OCI-LY3 (cell line): ENCODE measurements around the gene PRRT1.

ENCODE experiments used
- H2AFZ ChIP-seq: fragments of 200-600, 300-600 bp; shearing (Covaris generic); 2 replicates; pipeline ENCODE4 v1.6.0; 2014; ENCODE audit warnings: antibody characterized with exemption, low read depth, low read length
- H3K27ac ChIP-seq: fragments of 200-600, 300-600 bp; sonication (generic); 2 replicates; pipeline ENCODE4 v1.5.1; 2014; ENCODE audit warnings: mild to moderate bottlenecking, low read length, moderate library complexity, mixed read lengths
- H3K27me3 ChIP-seq: fragments of 200-600, 300-600 bp; sonication (generic); 2 replicates; pipeline ENCODE4 v1.6.1; 2014; ENCODE audit warnings: low read depth, low read length, mixed read lengths
- H3K36me3 ChIP-seq: fragments of 200-600, 300-600 bp; sonication (generic); replicated peaks from 2 replicates; pipeline ENCODE3; 2014; ENCODE audit warnings: low read depth, low read length, mixed read lengths
- H3K4me1 ChIP-seq: fragments of 300-600, 200-600 bp; sonication (generic); 2 replicates; pipeline ENCODE4 v1.6.1; 2014; ENCODE audit warnings: low read length, mixed read lengths
- H3K4me2 ChIP-seq: fragments of 200-600, 300-600 bp; sonication (generic); 2 replicates; pipeline ENCODE4 v1.6.1; 2014; ENCODE audit warnings: low read length, mixed read lengths
- H3K4me3 ChIP-seq: fragments of 300-600, 200-600 bp; sonication (generic); 2 replicates; pipeline ENCODE4 v1.5.1; 2014; ENCODE audit warnings: antibody characterized with exemption, mild to moderate bottlenecking, low read length, moderate library complexity
- H3K79me2 ChIP-seq: fragments of 300-600, 200-600 bp; shearing (Covaris generic); 2 replicates; pipeline ENCODE4 v1.6.1; 2014; ENCODE audit warnings: mild to moderate bottlenecking, low read length, mixed read lengths
- H3K9ac ChIP-seq: fragments of 300-600, 200-600 bp; shearing (Covaris generic); 2 replicates; pipeline ENCODE4 v1.6.0; 2014; ENCODE audit warnings: mild to moderate bottlenecking, low read length, moderate library complexity
- H3K9me3 ChIP-seq: fragments of 200-600, 300-600 bp; shearing (Covaris generic); 2 replicates; pipeline ENCODE4 v1.6.1; 2014; ENCODE audit warnings: low read length, mixed read lengths; ENCODE audit not compliant: insufficient read depth
- H4K20me1 ChIP-seq: fragments of 200-600, 300-600 bp; sonication (generic); 2 replicates; pipeline ENCODE4 v1.6.1; 2016; ENCODE audit warnings: low read length, mixed read lengths; ENCODE audit not compliant: insufficient read depth
- CTCF ChIP-seq: fragments of 200-600, 300-600 bp; sonication (generic); IDR thresholded peaks from 2 replicates; pipeline ENCODE4 v1.5.1; 2014; ENCODE audit warnings: antibody characterized with exemption, low read length, low read depth
- EZH2phosphoT487 ChIP-seq: fragments of 200-600 bp; shearing (Covaris generic); IDR thresholded peaks from 2 replicates; pipeline ENCODE4 v1.6.1; 2018; ENCODE audit warnings: antibody characterized with exemption, mixed run types, low read depth

PRRT1 gene

GRCh38 chr6:32111424-32112066 lies 40.2 kb downstream of the PRRT1 start:
- no peak overlapping the region for H2AFZ ChIP-seq
- H3K27me3 ChIP-seq: no peaks in the 10 kb centered on the region
- peaks cover 1% of the 10 kb centered on the region for H3K36me3 ChIP-seq
- H3K4me1 ChIP-seq: no peaks in the 10 kb centered on the region
- no peaks in the 10 kb centered on the region for H3K79me2 ChIP-seq
- H3K4me2 ChIP-seq: no peak overlapping the region
- no peak for TF ChIP-seq EZH2phosphoT487
- TF ChIP-seq CTCF: no peak
- H3K4me3 ChIP-seq: no peak overlapping the region
- no peak overlapping the region for H3K27ac ChIP-seq
- H3K9me3 ChIP-seq: no peaks in the 10 kb centered on the region
- no peaks in the 10 kb centered on the region for H4K20me1 ChIP-seq
- no peak overlapping the region for H3K9ac ChIP-seq

- Histone ChIP-seq H3K4me1 (no peaks in the 10 kb centered on the region), H3K4me2 (no peak overlapping the region), H3K27ac (no peak overlapping the region), H2AFZ (no peak overlapping the region), H3K79me2 (no peaks in the 10 kb centered on the region), H4K20me1 (no peaks in the 10 kb centered on the region), H3K9me3 (no peaks in the 10 kb centered on the region), H3K4me3 (no peak overlapping the region), H3K36me3 (no peaks in the 10 kb centered on the region), H3K27me3 (no peaks in the 10 kb centered on the region), H3K9ac (no peak overlapping the region)
- TF ChIP-seq EZH2phosphoT487 (no peak), CTCF (no peak)
These were observed 41.1 kb downstream of the PRRT1 start for GRCh38 chr6:32110632-32111031.

GRCh38 chr6:32109765-32110160 lies 42.0 kb downstream of the PRRT1 start:
- H3K27me3 ChIP-seq: no peaks in the 10 kb centered on the region
- H3K9me3 ChIP-seq: no peaks in the 10 kb centered on the region
- no peaks in the 10 kb centered on the region for H3K79me2 ChIP-seq
- no peaks in the 10 kb centered on the region for H4K20me1 ChIP-seq
- no peak overlapping the region for H3K9ac ChIP-seq
- no peaks in the 10 kb centered on the region for H3K4me1 ChIP-seq
- no peaks in the 10 kb centered on the region for H3K36me3 ChIP-seq
- no peak overlapping the region for H3K27ac ChIP-seq
- H3K4me2 ChIP-seq: no peak overlapping the region
- H2AFZ ChIP-seq: no peak overlapping the region
- H3K4me3 ChIP-seq: no peak overlapping the region
- TF ChIP-seq CTCF (no peak), EZH2phosphoT487 (no peak)

GRCh38 chr6:32109114-32109764 lies 42.5 kb downstream of the PRRT1 start, which contains the start of gene TNXB:
Gene TNXB, minus strand, starts transcription at chr6:32109338. Its CDS starts 11,140 bp downstream, at chr6:32098198.
- H4K20me1 ChIP-seq: no peaks in the 10 kb centered on the region
- no peaks in the 10 kb centered on the region for H3K4me1 ChIP-seq
- no peaks in the 10 kb centered on the region for H3K79me2 ChIP-seq
- no peaks in the 10 kb centered on the region for H3K36me3 ChIP-seq
- H3K4me3 ChIP-seq: no peak within 1 kb of the TSS
- no peak within 1 kb of the TSS for H3K27ac ChIP-seq
- H3K27me3 ChIP-seq: no peaks in the 10 kb centered on the region
- H3K4me2 ChIP-seq: no peak within 1 kb of the TSS
- no peak for TF ChIP-seq CTCF
- TF ChIP-seq EZH2phosphoT487: no peak
- no peak within 1 kb of the TSS for H3K9ac ChIP-seq
- H3K9me3 ChIP-seq: no peaks in the 10 kb centered on the region
- no peak within 1 kb of the TSS for H2AFZ ChIP-seq
